Heart right ventricle (tissue), 16 donors: ENCODE measurements around the gene BPIFB3. TPM values are rescaled to one million over a fixed set of nuclear protein-coding genes. Genes with fewer than 3 reads are reported as not detected.

Source experiments
- ATAC-seq, 8 donors: fragments of 200-7000 bp; cut with Tn5 transposase; one replicate each; pipeline ENCODE4 v1.9.1; 2020; ENCODE audit warnings: mild to moderate bottlenecking in 8 of 8, moderate library complexity in 8 of 8, moderate number of reproducible peaks in 1 of 8
- DNase-seq, 2 donors: peaks; one replicate each; pipeline ENCODE4 v3.0.0-alpha.2; 2020
- H3K27ac ChIP-seq, 10 donors: fragments of 200-600 bp; sonication (generic) in 2 of 10; one replicate each; pipeline versions ENCODE4 v1.5.0 to v1.8.0; 2020 to 2022; ENCODE audit warnings: mild to moderate bottlenecking in 3 of 10
- H3K27me3 ChIP-seq, 7 donors: fragments of 200-600 bp; one replicate each; pipeline ENCODE4 v1.8.0; 2021 to 2022; ENCODE audit warnings: mild to moderate bottlenecking in 2 of 7
- H3K36me3 ChIP-seq, 9 donors: fragments of 200-600 bp; sonication (generic) in 1 of 9; one replicate each; pipeline versions ENCODE4 v1.5.0 to v1.8.0; 2020 to 2022; ENCODE audit warnings: mild to moderate bottlenecking in 2 of 9
- H3K4me1 ChIP-seq, 9 donors: fragments of 200-600 bp; sonication (generic) in 1 of 9; one replicate each; pipeline versions ENCODE4 v1.5.0 to v1.8.0; 2020 to 2022; ENCODE audit warnings: mild to moderate bottlenecking in 4 of 9
- H3K4me3 ChIP-seq, 10 donors: fragments of 200-600 bp; sonication (generic) in 2 of 10; one replicate each; pipeline versions ENCODE4 v1.5.0 to v1.8.0; 2020 to 2022; ENCODE audit warnings: mild to moderate bottlenecking in 7 of 10, moderate library complexity in 2 of 10
- H3K9me3 ChIP-seq, 11 donors: fragments of 200-600 bp in 10 of 11; sonication (generic) in 2 of 11; one replicate each; pipeline versions ENCODE4 v1.5.0 to v1.8.0; 2013 to 2022; ENCODE audit warnings: mild to moderate bottlenecking in 2 of 11, control low read depth in 1 of 11, moderate library complexity in 1 of 11
- CTCF ChIP-seq, 9 donors: fragments of 200-600 bp; sonication (generic) in 2 of 9; IDR thresholded peaks; one replicate each; pipeline versions ENCODE4 v1.5.0 to v1.8.0; 2021 to 2022; ENCODE audit warnings: antibody characterized with exemption in 9 of 9, mild to moderate bottlenecking in 5 of 9, moderate library complexity in 1 of 9
- WGBS, 2 donors: extraction: QIAGEN DNeasy Blood & Tissue Kit; methylation state at CpG; one replicate each; pipeline ENCODE4 v1.1.7; 2013; ENCODE audit warnings: inconsistent platforms in 1 of 2; 5-methylcytosine and 5-hydroxymethylcytosine counted together
- intact Hi-C, 10 donors: fragments of 100-400 bp; cut with DNase I; formaldehyde crosslinking; loops; one replicate each; pipeline versions ENCODE4 v1.11.1 to v1.14.2; 2022
- polyA plus RNA-seq, 2 donors: library from polyadenylated mRNA; stranded (reverse); fragments of 200-250 nt; gene quantifications; one replicate each; pipeline ENCODE4 v1.2.3, GENCODE V29; 2013
- total RNA-seq, 10 donors: library from RNA; stranded (reverse); fragmentation: NEBNext Ultra II Directional in 3 of 10; extraction: Animal tissue kit (Norgen Biotek cat#: 25700) in 3 of 10; gene quantifications; one replicate each; pipeline versions ENCODE4 v1.2.1 to v1.2.4, GENCODE V29; 2021 to 2023
- donor health status: Arrhythmogenic right ventricular cardiomyopathy.
- donor health status: ischemic (EF 13 %, LVEDD 7.1; RV severe dilation, severe dysfunction).
- donor health status: healthy with polysubstance abuse.
- donor health status: DM: no; HTN: yes; CAD: no.
- donor health status: DM: no; HTN: no; CAD: no.
- donor health status: ischemic (EF 25% LVEDD 6.9; RV normal size, moderate dysfunction).
- donor health status: ischemic (EF 25% LVEDD 5.7; RV mildly dilated, moderate dysfunction).
- donor health status: healthy.
- donor health status: DM: yes; HTN: yes; CAD: no.
- donor health status: Ischemic cardiomyopathy.
- donor health status: ischemic (EF 35%, LVEDD 5.7; RV mildly dilated, moderate dysfunction).
- donor health status: nonischemic (EF 11% LVEDD 7.7; RV severe dilation, severe dysfunction).
- donor health status: DM: yes; HTN: yes; CAD: no.
- donor health status: PGD.
- donor health status: ischemic (EF 29% LVEDD 5.4; RV normal size, mild dysfunction).
- donor health status: nonischemic (EF 23%, LVEDD 6.1; RV moderate dilation, normal function).

BPIFB3 gene
- total and polyA plus RNA-seq, 12 donors = not detected

- intact Hi-C loops = no loop called here
- no peak overlapping the region for H3K4me3 ChIP-seq
- H3K27me3 ChIP-seq = peaks cover 0 to 13% (median 6%) of the 10 kb centered on the region in 7 donors
- no peak overlapping the region for H3K27ac ChIP-seq
- no peaks in the 10 kb centered on the region for H3K4me1 ChIP-seq
- H3K36me3 ChIP-seq = no peaks in the 10 kb centered on the region
- no peak for TF ChIP-seq CTCF (IDR thresholded peaks at IDR 0.05)
- ATAC-seq (no peak), DNase-seq (no peak)
- no peaks in the 10 kb centered on the region for H3K9me3 ChIP-seq
- WGBS, 2 donors = 77 to 80% methylated on average over 6 of the region's 6 CpGs
Observed at GRCh38 chr20:33032555-33032954, 21.1 kb upstream of the BPIFB3 start.

- ATAC-seq = no peak
- WGBS, 2 donors = 58 to 71% methylated on average over 5 of the region's 5 CpGs
Observed at GRCh38 chr20:33033381-33033780, 20.3 kb upstream of the BPIFB3 start.

GRCh38 chr20:33034115-33034514 lies 19.6 kb upstream of the BPIFB3 start:
- H3K27me3 ChIP-seq = peaks cover 0 to 17% (median 0%) of the 10 kb centered on the region in 7 donors
- H3K36me3 ChIP-seq = no peaks in the 10 kb centered on the region
- H3K4me1 ChIP-seq = no peaks in the 10 kb centered on the region
- DNase-seq (no peak), ATAC-seq (no peak)
- 73 to 82% methylated on average over 5 of the region's 5 CpGs for WGBS, 2 donors
- H3K9me3 ChIP-seq = no peaks in the 10 kb centered on the region
- no peak for TF ChIP-seq CTCF (IDR thresholded peaks at IDR 0.05)
- intact Hi-C loops = no loop called here
- H3K27ac ChIP-seq = no peak overlapping the region
- H3K4me3 ChIP-seq = no peak overlapping the region

More at GRCh38 chr20:33033381-33033780, 20.3 kb upstream of the BPIFB3 start:
- intact Hi-C loops = no loop called here
- H3K36me3 ChIP-seq = no peaks in the 10 kb centered on the region
- no peak overlapping the region for H3K27ac ChIP-seq
- H3K27me3 ChIP-seq = peaks cover 0 to 18% (median 3%) of the 10 kb centered on the region in 7 donors
- H3K9me3 ChIP-seq = no peaks in the 10 kb centered on the region
- no peaks in the 10 kb centered on the region for H3K4me1 ChIP-seq
- H3K4me3 ChIP-seq = no peak overlapping the region
- TF ChIP-seq CTCF (IDR thresholded peaks at IDR 0.05) = no peak
- DNase-seq = no peak

- 79 to 88% methylated on average over 6 of the region's 6 CpGs for WGBS, 2 donors
- intact Hi-C loops = no loop called here
- H3K27ac ChIP-seq = no peak overlapping the region
- DNase-seq (no peak), ATAC-seq (no peak)
- no peak overlapping the region for H3K4me3 ChIP-seq
- H3K4me1 ChIP-seq = no peaks in the 10 kb centered on the region
- TF ChIP-seq CTCF (IDR thresholded peaks at IDR 0.05) = no peak
- no peaks in the 10 kb centered on the region for H3K36me3 ChIP-seq
- H3K27me3 ChIP-seq = peaks cover 0 to 17% (median 0%) of the 10 kb centered on the region in 7 donors
- no peaks in the 10 kb centered on the region for H3K9me3 ChIP-seq
Observed at GRCh38 chr20:33034901-33035492, 18.7 kb upstream of the BPIFB3 start.
